HepG2 (cell line): ENCODE results near the gene TAGLN. TPM values are rescaled to one million over a fixed set of nuclear protein-coding genes. Genes with fewer than 3 reads are reported as not detected.
A peak's percentile ranks its signal among the peaks of the same experiment; 100 is the strongest.

ENCODE experiments used
- ATAC-seq: fragments of 200-7000 bp; cut with Tn5 transposase; 3 replicates; pipeline ENCODE4 v1.9.1; 2020; ENCODE audit warnings: mild to moderate bottlenecking, moderate library complexity
- BruUV-seq: library from RNA; stranded (reverse); fragments of 400-500 nt; replicated peaks from 2 replicates; lab custom pipeline; 2021; lab: Mats Ljungman, UMichigan
- CTCF ChIA-PET: fragments of 300-600 bp; formaldehyde crosslinking; extraction: SDS; loops from one replicate; lab custom pipeline; 2021; ENCODE audit warnings: low total read pairs, inconsistent platforms, low intra/inter-chr PET ratio; lab: Yijun Ruan, JAX
- POLR2A ChIA-PET: fragments of 350-600 bp; sonication (Branson Sonifier 250); formaldehyde crosslinking; loops from one replicate; lab custom pipeline; 2020; ENCODE audit warnings: antibody characterized with exemption, inconsistent platforms; lab: Yijun Ruan, JAX
- DNase-seq: peaks from one replicate; pipeline ENCODE4 v3.0.0-alpha.2; 2015; ENCODE audit warnings: low spot score
- FAIRE-seq: peaks from 3 replicates; lab custom pipeline; 2011; peaks lifted over from hg19 to GRCh38; lab: Jason Lieb, UNC
- H2AFZ ChIP-seq: one replicate; pipeline ENCODE4 v1.6.1; 2011; ENCODE audit warnings: low read length, inconsistent platforms
- H3K27ac ChIP-seq: fragments of 300-600 bp; 3 replicates; pipeline ENCODE4 v1.8.0; 2011; ENCODE audit warnings: mixed run types, mild to moderate bottlenecking, mixed read lengths, low read length, inconsistent platforms; ENCODE audit not compliant: insufficient read depth; ENCODE audit errors: extremely low read length
- H3K27me3 ChIP-seq, 2 experiments: fragments of 200-600 bp in 1 of 2; 2 replicates in 1 of 2; 3 replicates in 1 of 2; pipeline versions ENCODE4 v1.6.0 to v1.8.0; 2011; ENCODE audit warnings: low read length in 2 of 2, mild to moderate bottlenecking in 2 of 2, moderate library complexity in 2 of 2, inconsistent platforms in 1 of 2; ENCODE audit not compliant: insufficient read depth in 2 of 2, control insufficient read depth in 1 of 2
- H3K36me3 ChIP-seq, 2 experiments: fragments of 200-600 bp in 1 of 2; replicated peaks in 1 of 2; 2 replicates in 1 of 2; 3 replicates in 1 of 2; pipeline versions ENCODE4 v1.5.1 to v1.8.0; 2011; ENCODE audit warnings: low read length in 2 of 2, inconsistent platforms in 1 of 2; ENCODE audit not compliant: insufficient read depth in 2 of 2, control insufficient read depth in 1 of 2
- H3K4me1 ChIP-seq: 2 replicates; pipeline ENCODE4 v1.5.1; 2012; ENCODE audit warnings: low read length, inconsistent platforms; ENCODE audit not compliant: insufficient read depth
- H3K4me2 ChIP-seq: 2 replicates; pipeline ENCODE4 v1.6.0; 2011; ENCODE audit warnings: low read depth, low read length, inconsistent platforms
- H3K4me3 ChIP-seq, 3 experiments: fragments of 200-600 bp in 1 of 3; sonication (generic), shearing (Covaris generic) in 1 of 3; replicated peaks in 1 of 3; 2 replicates each; pipeline ENCODE4 v1.5.1; 2011 to 2016; ENCODE audit warnings: low read length in 3 of 3, inconsistent platforms in 2 of 3, low read depth in 2 of 3, mild to moderate bottlenecking in 2 of 3, control low read depth in 1 of 3, mixed read lengths in 1 of 3; ENCODE audit not compliant: insufficient read depth in 1 of 3
- H3K79me2 ChIP-seq: one replicate; pipeline ENCODE4 v1.6.1; 2011; ENCODE audit warnings: low read length, inconsistent platforms; ENCODE audit not compliant: insufficient read depth
- H3K9ac ChIP-seq: 2 replicates; pipeline ENCODE4 v1.6.0; 2011; ENCODE audit warnings: mild to moderate bottlenecking, low read depth, low read length, inconsistent platforms; ENCODE audit not compliant: insufficient read depth
- H3K9me3 ChIP-seq: 2 replicates; pipeline ENCODE4 v1.5.1; 2012; ENCODE audit warnings: mild to moderate bottlenecking, low read length
- H4K20me1 ChIP-seq: 2 replicates; pipeline ENCODE4 v1.6.0; 2011; ENCODE audit warnings: inconsistent platforms, mild to moderate bottlenecking, low read length, moderate library complexity; ENCODE audit not compliant: insufficient read depth
- CBX1 ChIP-seq: IDR thresholded peaks from one replicate; pipeline ENCODE4 v1.6.1; 2016; ENCODE audit warnings: antibody characterized with exemption, low read depth
- ZNF350 ChIP-seq: sonication (generic); formaldehyde crosslinking; IDR thresholded peaks from 2 replicates; pipeline ENCODE4 v1.4.0; 2020; ENCODE audit warnings: mild to moderate bottlenecking, low read depth, missing genetic modification reagents, borderline replicate concordance
- ZNF629 ChIP-seq: sonication (generic); formaldehyde crosslinking; conservative IDR thresholded peaks from 2 replicates; pipeline ENCODE4 v1.5.0; 2020; ENCODE audit warnings: missing genetic modification reagents
- ZNF704 ChIP-seq: sonication (generic); formaldehyde crosslinking; IDR thresholded peaks from 2 replicates; pipeline ENCODE4 v1.8.1; 2023; ENCODE audit warnings: mild to moderate bottlenecking, inconsistent platforms, moderate library complexity, missing genetic modification reagents, borderline replicate concordance
- WGBS: methylation state at CpG from one replicate; pipeline ENCODE4 v1.1.6; 2017; ENCODE audit warnings: low lambda C conversion rate; 5-methylcytosine and 5-hydroxymethylcytosine counted together
- in situ Hi-C: cut with HindIII; loops from 2 replicates; pipeline ENCODE4 v1.10.0; 2017; ENCODE audit warnings: low pct_unique_long_range_greater_than_20kb; ENCODE audit not compliant: extremely low pct_ligation_motif_present
- intact Hi-C: fragments of 100-400 bp; cut with micrococcal nuclease; formaldehyde crosslinking; loops from one replicate; pipeline ENCODE4 v1.10.0; 2022; ENCODE audit not compliant: unreplicated experiment
- polyA plus RNA-seq, 8 experiments: library from polyadenylated mRNA; depleted of rRNA in 3 of 8; stranded (reverse) in 7 of 8; unstranded in 1 of 8; fragments of >200 nt; fragmentation: Illumina TruSeq in 4 of 8; extraction: Trizol in 4 of 8; gene quantifications; 2 replicates each; pipeline versions ENCODE4 v1.2.1 to v1.2.3, GENCODE V29; 2011 to 2016; ENCODE audit warnings: low read depth in 4 of 8, missing spikeins in 1 of 8, mixed read lengths in 1 of 8; ENCODE audit not compliant: insufficient read depth in 1 of 8
- total RNA-seq, 5 experiments: library from RNA; depleted of rRNA; stranded (reverse); fragments of >200 nt; fragmentation: Illumina TruSeq; extraction: Trizol; gene quantifications; 2 replicates each; pipeline ENCODE4 v1.2.3, GENCODE V29; 2016; ENCODE audit warnings: low read depth in 1 of 5

TAGLN gene
- total and polyA plus RNA-seq, 2 of the 13 experiments (the other 11 are each of a cell fraction or from before 2014, with no cell fraction given), result 12.6 to 75.4 TPM

DNA sequence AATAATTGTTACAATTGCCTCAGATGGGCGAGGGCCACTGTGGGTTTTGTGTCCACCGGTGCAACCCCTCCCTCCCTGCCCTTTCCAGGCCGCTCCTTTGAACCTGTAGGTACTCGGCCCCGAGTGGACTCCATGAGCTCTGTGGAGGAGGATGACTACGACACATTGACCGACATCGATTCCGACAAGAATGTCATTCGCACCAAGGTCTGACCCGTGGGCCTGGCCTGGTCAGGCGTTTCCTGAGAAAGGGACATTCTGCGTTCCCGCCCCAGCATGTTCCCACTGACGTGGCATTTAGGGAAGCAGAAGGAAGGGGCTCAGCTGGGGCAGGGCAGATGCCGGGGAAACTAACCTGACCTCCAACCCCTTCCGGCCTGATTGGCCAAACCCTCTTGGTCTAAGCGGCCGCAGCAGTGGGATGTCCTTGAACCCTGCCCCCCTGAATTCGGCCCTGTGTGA, 10.5 kb upstream of the TAGLN start (continued):
- no peak for TF ChIP-seq ZNF704 (CRISPR knock-in tag)
- no peak for TF ChIP-seq ZNF350 (CRISPR knock-in tag)

GRCh38 chr11:117189191-117189940, 9.8 kb upstream of the TAGLN start:
- in situ Hi-C loops (no loop called here), intact Hi-C loops (no loop called here)
- peaks cover 8 to 18% of the 10 kb centered on the region in 2 experiments; a peak in 4 of 5 replicates for H3K36me3 ChIP-seq
- FAIRE-seq (no peak), DNase-seq (no peak), ATAC-seq (no peak)
- ChIA-PET CTCF (no interaction called here), POLR2A (no interaction called here)
- H3K27me3 ChIP-seq, result no peaks in the 10 kb centered on the region
- no peak overlapping the region for H3K4me2 ChIP-seq
- TF ChIP-seq ZNF629 (CRISPR knock-in tag) (peak; percentile 71), CBX1 (no peak)
- BruUV-seq, result no TSS peak
- H3K9me3 ChIP-seq, result no peaks in the 10 kb centered on the region
- H3K9ac ChIP-seq, result no peak overlapping the region
- H3K79me2 ChIP-seq, result no peaks in the 10 kb centered on the region
- no peak overlapping the region for H3K4me3 ChIP-seq
- no peak overlapping the region for H3K27ac ChIP-seq
- H2AFZ ChIP-seq, result no peak overlapping the region
- WGBS, result 99% methylated on average over 10 of the region's 22 CpGs
- peaks cover 15% of the 10 kb centered on the region for H3K4me1 ChIP-seq
- no peaks in the 10 kb centered on the region for H4K20me1 ChIP-seq
